MM.1S (cell line): ENCODE data around the gene CRB1.

ENCODE experiments used
- CTCF ChIP-seq: fragments of 300-600 bp; sonication (generic); IDR thresholded peaks from 2 replicates; pipeline ENCODE4 v1.5.1; 2016; ENCODE audit warnings: antibody characterized with exemption, low read length, mixed read lengths
- EZH2 ChIP-seq: fragments of 300-600 bp; sonication (generic); optimal IDR thresholded peaks from 2 replicates; pipeline ENCODE3; 2017; ENCODE audit warnings: low read depth, mild to moderate bottlenecking, antibody characterized with exemption, low read length, mixed read lengths
- EZH2phosphoT487 ChIP-seq: fragments of 300-600 bp; sonication (generic); IDR thresholded peaks from 2 replicates; pipeline ENCODE4 v1.6.1; 2018; ENCODE audit warnings: antibody characterized with exemption, low read length

- TF ChIP-seq CTCF (no peak), EZH2 (no peak), EZH2phosphoT487 (no peak)
Measured at GRCh38 chr1:197342044-197342565, 74.1 kb downstream of the CRB1 start.
